SK-N-SH (cell line): Measurements from ENCODE around the gene MRPS15. TPM values are rescaled to one million over a fixed set of nuclear protein-coding genes. Genes with fewer than 3 reads are reported as not detected.
A peak's percentile ranks its signal among the peaks of the same experiment; 100 is the strongest.

ENCODE experiments used
- CTCF ChIA-PET: fragments of 300-600, 350-600 bp; formaldehyde crosslinking; extraction: SDS; loops from one replicate; lab custom pipeline; 2021; lab: Yijun Ruan, JAX
- POLR2A ChIA-PET: fragments of 350-600 bp; sonication (Branson Sonifier 250); formaldehyde crosslinking; extraction: SDS; loops from one replicate; lab custom pipeline; 2020; ENCODE audit warnings: antibody characterized with exemption, inconsistent platforms; lab: Yijun Ruan, JAX
- DNase-seq: peaks from one replicate; pipeline ENCODE4 v3.0.0; 2012
- H2AFZ ChIP-seq: fragments of 200-600 bp; sonication (generic); 2 replicates; pipeline ENCODE4 v1.8.1; 2016; ENCODE audit warnings: antibody characterized with exemption, mild to moderate bottlenecking, low read depth
- H3F3A ChIP-seq: fragments of 200-600 bp; sonication (generic); replicated peaks from 2 replicates; pipeline ENCODE3; 2016; ENCODE audit warnings: antibody characterized with exemption, mild to moderate bottlenecking; ENCODE audit not compliant: insufficient read depth
- H3K27ac ChIP-seq, 2 experiments: fragments of 200-500 bp in 1 of 2; fragments of 200-600 bp in 1 of 2; sonication (Bioruptor generic) in 1 of 2; sonication (generic), shearing (Covaris generic) in 1 of 2; 2 replicates each; pipeline versions ENCODE4 v1.5.1 to v1.6.1; 2014 to 2016; ENCODE audit warnings: low read depth in 2 of 2, inconsistent platforms in 1 of 2, low read length in 1 of 2, mild to moderate bottlenecking in 1 of 2, mixed read lengths in 1 of 2
- H3K27me3 ChIP-seq: fragments of 200-600 bp; sonication (generic), shearing (Covaris generic); 2 replicates; pipeline ENCODE4 v1.6.1; 2016; ENCODE audit warnings: mixed run types; ENCODE audit not compliant: insufficient read depth
- H3K36me3 ChIP-seq, 2 experiments: fragments of 200-500 bp in 1 of 2; fragments of 200-600 bp in 1 of 2; sonication (Bioruptor generic) in 1 of 2; sonication (generic) in 1 of 2; replicated peaks in 1 of 2; 2 replicates each; pipeline versions ENCODE3 to v1.5.1; 2014 to 2016; ENCODE audit warnings: low read length in 1 of 2, mild to moderate bottlenecking in 1 of 2; ENCODE audit not compliant: insufficient read depth in 2 of 2, control insufficient read depth in 1 of 2
- H3K4me1 ChIP-seq, 2 experiments: fragments of 200-500 bp in 1 of 2; fragments of 200-600 bp in 1 of 2; sonication (Bioruptor generic) in 1 of 2; sonication (generic), shearing (Covaris generic) in 1 of 2; 2 replicates each; pipeline versions ENCODE4 v1.5.1 to v1.6.1; 2014 to 2016; ENCODE audit warnings: low read depth in 1 of 2, low read length in 1 of 2, mixed run types in 1 of 2; ENCODE audit not compliant: insufficient read depth in 2 of 2, control insufficient read depth in 1 of 2
- H3K4me2 ChIP-seq: fragments of 200-600 bp; sonication (generic), shearing (Covaris generic); 2 replicates; pipeline ENCODE4 v1.6.1; 2017; ENCODE audit warnings: mixed run types
- H3K4me3 ChIP-seq, 2 experiments: fragments of 200-500 bp in 1 of 2; fragments of 200-600 bp in 1 of 2; sonication (Bioruptor generic) in 1 of 2; sonication (generic), shearing (Covaris generic) in 1 of 2; 2 replicates each; pipeline versions ENCODE4 v1.5.1 to v1.8.1; 2014 to 2016; ENCODE audit warnings: low read depth in 2 of 2, inconsistent platforms in 1 of 2, low read length in 1 of 2, mild to moderate bottlenecking in 1 of 2, mixed read lengths in 1 of 2, moderate library complexity in 1 of 2
- H3K79me2 ChIP-seq: fragments of 200-600 bp; sonication (generic); 2 replicates; pipeline ENCODE4 v1.8.1; 2017; ENCODE audit warnings: mild to moderate bottlenecking; ENCODE audit not compliant: insufficient read depth
- H3K9ac ChIP-seq: fragments of 200-600 bp; sonication (generic); 2 replicates; pipeline ENCODE4 v1.6.1; 2017; ENCODE audit warnings: mixed run types
- H3K9me2 ChIP-seq: fragments of 200-600 bp; sonication (generic); 2 replicates; pipeline ENCODE4 v1.6.1; 2017; ENCODE audit warnings: mixed run types
- H3K9me3 ChIP-seq: fragments of 200-600 bp; sonication (generic); 2 replicates; pipeline ENCODE4 v1.6.1; 2017; ENCODE audit warnings: mixed run types, mild to moderate bottlenecking, moderate library complexity
- H4K20me1 ChIP-seq: fragments of 200-600 bp; sonication (generic); 2 replicates; pipeline ENCODE4 v1.6.1; 2017; ENCODE audit warnings: mild to moderate bottlenecking, mixed run types; ENCODE audit not compliant: insufficient read depth
- EP300 ChIP-seq, 2 experiments: IDR thresholded peaks; 2 replicates each; pipeline versions ENCODE4 v1.4.0 to v1.6.1; 2012; ENCODE audit warnings: borderline replicate concordance in 1 of 2, low read depth in 1 of 2, low read length in 1 of 2
- FOXJ3 ChIP-seq: sonication (generic); formaldehyde crosslinking; IDR thresholded peaks from 2 replicates; pipeline ENCODE4 v1.5.1; 2020; ENCODE audit warnings: mild to moderate bottlenecking, missing genetic modification reagents
- FOXM1 ChIP-seq: IDR thresholded peaks from 2 replicates; pipeline ENCODE4 v1.4.0; 2012; ENCODE audit warnings: low read depth, mild to moderate bottlenecking
- GATA2 ChIP-seq: sonication (generic); formaldehyde crosslinking; IDR thresholded peaks from 2 replicates; pipeline ENCODE4 v1.5.0; 2020; ENCODE audit warnings: mild to moderate bottlenecking, missing genetic modification reagents
- JUND ChIP-seq: IDR thresholded peaks from 2 replicates; pipeline ENCODE4 v1.4.0; 2012
- MAX ChIP-seq: IDR thresholded peaks from 2 replicates; pipeline ENCODE4 v1.4.0; 2012; ENCODE audit warnings: low read depth
- MEF2A ChIP-seq: IDR thresholded peaks from 2 replicates; pipeline ENCODE4 v1.4.0; 2012; ENCODE audit warnings: low read depth, borderline replicate concordance
- MXI1 ChIP-seq: IDR thresholded peaks from 2 replicates; pipeline ENCODE4 v1.6.1; 2012; ENCODE audit warnings: mild to moderate bottlenecking, low read depth, low read length, improper control_type of control experiment
- PBX3 ChIP-seq: IDR thresholded peaks from 2 replicates; pipeline ENCODE4; 2012
- RAD21 ChIP-seq: IDR thresholded peaks from 2 replicates; pipeline ENCODE4 v1.6.1; 2012; ENCODE audit warnings: mild to moderate bottlenecking, low read length
- SIN3A ChIP-seq: IDR thresholded peaks from 2 replicates; pipeline ENCODE4 v1.6.1; 2012; ENCODE audit warnings: low read depth, mild to moderate bottlenecking, low read length, moderate library complexity, borderline replicate concordance
- SMC3 ChIP-seq: IDR thresholded peaks from 2 replicates; pipeline ENCODE4 v1.6.1; 2012; ENCODE audit warnings: low read depth, low read length, improper control_type of control experiment
- USF1 ChIP-seq: IDR thresholded peaks from 2 replicates; pipeline ENCODE4 v1.4.0; 2012; ENCODE audit warnings: low read depth, borderline replicate concordance
- YY1 ChIP-seq: IDR thresholded peaks from 2 replicates; pipeline ENCODE4 v1.4.0; 2012; ENCODE audit warnings: low read depth, mild to moderate bottlenecking
- WGBS: methylation state at CpG from one replicate; pipeline ENCODE4 v1.1.6; 2017; ENCODE audit warnings: low lambda C conversion rate; 5-methylcytosine and 5-hydroxymethylcytosine counted together
- polyA plus RNA-seq, 3 experiments: library from polyadenylated mRNA; depleted of rRNA; stranded (reverse); fragments of >200 nt; gene quantifications; 2 replicates each; pipeline ENCODE4 v1.2.3, GENCODE V29; 2012
- TF ChIP-seq, protein P1 (sequence below): fragments of 200-600 bp; sonication (generic); IDR thresholded peaks from 2 replicates; pipeline ENCODE4 v1.6.1; 2017; ENCODE audit warnings: antibody characterized with exemption, mild to moderate bottlenecking, moderate library complexity

MRPS15 gene
- polyA plus RNA-seq, 1 of the 3 experiments (the other 2 are of a cell fraction), result 75.1 TPM

GRCh38 chr1:36481771-36482723 is 17.9 kb upstream of the MRPS15 start:
- CTCF ChIA-PET, result interaction anchor here (1.0 to 4.4 kb wide), 2 partner anchors 34 to 1033 kb away, joined by 3 to 21 read pairs; partner anchors contain the start of gene MEAF6
- POLR2A ChIA-PET, result no interaction called here

GRCh38 chr1:36481091-36481490 is 16.9 kb upstream of the MRPS15 start:
- Histone ChIP-seq H3K79me2 (no peaks in the 10 kb centered on the region), H2AFZ (no peak overlapping the region), H3K9me2 (no peaks in the 10 kb centered on the region), H3K9ac (no peak overlapping the region), H3K27ac (no peak overlapping the region), H3F3A (no peaks in the 10 kb centered on the region), H3K4me3 (no peak overlapping the region), H4K20me1 (no peaks in the 10 kb centered on the region), H3K27me3 (no peaks in the 10 kb centered on the region), H3K9me3 (no peaks in the 10 kb centered on the region), H3K4me2 (no peak overlapping the region), H3K4me1 (peaks cover 0 to 18% of the 10 kb centered on the region in 2 experiments; a peak in 1 of 4 replicates), H3K36me3 (no peaks in the 10 kb centered on the region)
- no peak for DNase-seq
- CTCF ChIA-PET, result interaction anchor here (1.0 to 4.4 kb wide), 2 partner anchors 35 to 1034 kb away, joined by 3 to 21 read pairs; partner anchors contain the start of gene MEAF6
- TF ChIP-seq JUND (no peak), GATA2 (no peak), FOXM1 (no peak), MAX (no peak), USF1 (no peak), MEF2A (no peak), PBX3 (no peak), RAD21 (no peak), FOXJ3 (no peak), YY1 (no peak), SIN3A (no peak), EP300 (IDR thresholded peaks at IDR 0.05; ENCODE audit: borderline replicate concordance in 1 of 2, low read depth in 1 of 2, low read length in 1 of 2) (no peak), MXI1 (no peak)
- TF ChIP-seq, protein P1, sequence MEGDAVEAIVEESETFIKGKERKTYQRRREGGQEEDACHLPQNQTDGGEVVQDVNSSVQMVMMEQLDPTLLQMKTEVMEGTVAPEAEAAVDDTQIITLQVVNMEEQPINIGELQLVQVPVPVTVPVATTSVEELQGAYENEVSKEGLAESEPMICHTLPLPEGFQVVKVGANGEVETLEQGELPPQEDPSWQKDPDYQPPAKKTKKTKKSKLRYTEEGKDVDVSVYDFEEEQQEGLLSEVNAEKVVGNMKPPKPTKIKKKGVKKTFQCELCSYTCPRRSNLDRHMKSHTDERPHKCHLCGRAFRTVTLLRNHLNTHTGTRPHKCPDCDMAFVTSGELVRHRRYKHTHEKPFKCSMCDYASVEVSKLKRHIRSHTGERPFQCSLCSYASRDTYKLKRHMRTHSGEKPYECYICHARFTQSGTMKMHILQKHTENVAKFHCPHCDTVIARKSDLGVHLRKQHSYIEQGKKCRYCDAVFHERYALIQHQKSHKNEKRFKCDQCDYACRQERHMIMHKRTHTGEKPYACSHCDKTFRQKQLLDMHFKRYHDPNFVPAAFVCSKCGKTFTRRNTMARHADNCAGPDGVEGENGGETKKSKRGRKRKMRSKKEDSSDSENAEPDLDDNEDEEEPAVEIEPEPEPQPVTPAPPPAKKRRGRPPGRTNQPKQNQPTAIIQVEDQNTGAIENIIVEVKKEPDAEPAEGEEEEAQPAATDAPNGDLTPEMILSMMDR, result no peak
- 71% methylated on average over 6 of the region's 6 CpGs for WGBS
- POLR2A ChIA-PET, result no interaction called here

More at GRCh38 chr1:36481771-36482723, 17.9 kb upstream of the MRPS15 start:
- H3K4me3 ChIP-seq, result no peak overlapping the region
- H3K79me2 ChIP-seq, result no peaks in the 10 kb centered on the region
- no peaks in the 10 kb centered on the region for H4K20me1 ChIP-seq
- no peaks in the 10 kb centered on the region for H3K9me3 ChIP-seq
- H3K27ac ChIP-seq, result peak overlapping the region in 1 of 2 experiments; percentile 13; a peak in 1 of 4 replicates
- TF ChIP-seq GATA2 (0 out of 2 replicates have a peak, but pooled peaks have one; percentile 52), SMC3 (no peak)
- peaks cover 0 to 18% of the 10 kb centered on the region in 2 experiments; a peak in 1 of 4 replicates for H3K4me1 ChIP-seq
- WGBS, result 43% methylated on average over 23 of the region's 26 CpGs
- no peaks in the 10 kb centered on the region for H3K36me3 ChIP-seq
- H3K27me3 ChIP-seq, result no peaks in the 10 kb centered on the region
- H3K4me2 ChIP-seq, result peak overlapping the region; percentile 49
- no peak overlapping the region for H3K9ac ChIP-seq
- H3K9me2 ChIP-seq, result no peaks in the 10 kb centered on the region
- no peaks in the 10 kb centered on the region for H3F3A ChIP-seq
- peak overlapping the region; percentile 48; the same call in 1 of the 2 replicates for H2AFZ ChIP-seq
- peak; percentile 62 for DNase-seq
